Skin of body (tissue), 2 donors: ENCODE data around the gene CYFIP1. TPM values are rescaled to one million over a fixed set of nuclear protein-coding genes. Genes with fewer than 3 reads are reported as not detected.

Source experiments
- DNase-seq: peaks from one replicate; lab custom pipeline; 2025; lab: John Stamatoyannopoulos, UW
- total RNA-seq: library from RNA; depleted of rRNA; stranded (reverse); fragments of >200 nt; gene quantifications from one replicate; pipeline ENCODE4 v1.2.3, GENCODE V29; 2014

The CYFIP1 gene
- total RNA-seq, 1 donor from 2014 or later, result 72.5 TPM

- DNase-seq, result no peak
These were observed 61.5 kb downstream of the CYFIP1 start for GRCh38 chr15:22918596-22919140.

DNA sequence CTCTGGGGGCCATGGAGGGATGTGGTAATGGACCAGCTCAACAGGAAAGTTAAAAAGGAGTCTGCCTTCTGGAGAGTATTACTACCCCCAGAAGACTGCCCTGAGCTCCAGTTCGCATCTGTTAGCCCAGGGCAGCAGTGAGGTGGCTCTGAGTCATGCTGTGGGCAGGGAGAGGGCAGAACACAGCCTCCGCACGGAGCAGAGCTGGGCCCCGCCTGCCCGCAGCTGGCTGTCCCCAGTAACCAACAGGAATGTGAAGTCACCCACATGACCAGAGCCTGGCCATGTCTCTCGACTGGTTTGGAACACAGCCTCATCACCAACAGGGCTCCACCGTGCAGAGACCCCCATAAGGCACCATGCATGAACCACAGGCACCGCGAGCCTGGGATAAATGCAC is 62.1 kb downstream of the CYFIP1 start:
- no peak for DNase-seq

DNA sequence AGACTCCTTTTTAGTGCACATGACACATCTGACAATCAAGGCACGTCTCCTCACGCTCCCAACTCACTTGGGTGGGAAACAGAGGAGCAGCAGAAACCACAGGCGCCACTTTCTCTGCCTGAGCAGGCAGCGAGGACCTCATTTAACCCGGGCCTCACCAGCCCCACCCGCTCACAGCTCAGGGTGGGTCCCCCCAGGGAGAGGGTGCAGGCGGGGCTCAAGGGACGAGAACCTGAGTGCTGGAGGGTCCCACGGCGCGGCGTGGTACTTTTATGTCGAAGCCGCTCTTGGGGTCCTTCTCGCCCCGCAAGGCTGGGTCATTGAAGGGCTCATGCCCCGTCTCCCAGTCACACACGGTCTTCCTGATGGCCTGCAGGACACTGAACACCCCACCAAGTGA is 62.6 kb downstream of the CYFIP1 start:
- no peak for DNase-seq

GRCh38 chr15:22916606-22917350 is 63.4 kb downstream of the CYFIP1 start:
- DNase-seq, result no peak

DNA sequence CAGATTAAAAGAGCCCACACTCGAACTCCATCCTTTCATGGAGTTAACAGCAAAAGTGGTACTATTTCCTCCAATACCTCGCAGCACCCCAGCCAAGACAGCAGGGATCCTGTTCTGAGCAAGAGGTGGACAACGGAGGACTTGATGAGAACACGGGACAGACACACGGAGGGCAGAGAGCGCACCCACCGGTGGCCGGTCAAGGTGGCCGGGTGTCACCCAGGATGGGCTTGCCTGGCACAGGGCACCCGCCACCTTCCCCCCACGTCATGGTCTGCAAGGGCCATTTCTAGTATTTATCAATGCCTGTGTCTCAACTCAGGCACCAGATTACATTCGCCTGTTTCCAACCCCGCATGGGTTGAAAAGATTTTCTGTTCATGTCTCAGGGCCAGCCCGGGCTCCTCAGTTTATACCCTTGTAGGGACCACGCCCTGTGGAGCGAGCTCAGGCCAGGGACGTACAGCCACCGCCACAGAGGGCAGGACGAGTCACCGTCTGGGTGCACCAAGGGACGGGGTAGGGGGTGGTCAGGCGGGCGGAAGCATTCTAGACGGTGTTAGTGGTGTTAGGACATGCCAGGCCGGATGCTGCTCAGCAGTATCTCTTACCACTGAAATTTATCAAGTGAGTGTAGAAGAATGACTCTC is 64.2 kb downstream of the CYFIP1 start:
- no peak for DNase-seq

DNA sequence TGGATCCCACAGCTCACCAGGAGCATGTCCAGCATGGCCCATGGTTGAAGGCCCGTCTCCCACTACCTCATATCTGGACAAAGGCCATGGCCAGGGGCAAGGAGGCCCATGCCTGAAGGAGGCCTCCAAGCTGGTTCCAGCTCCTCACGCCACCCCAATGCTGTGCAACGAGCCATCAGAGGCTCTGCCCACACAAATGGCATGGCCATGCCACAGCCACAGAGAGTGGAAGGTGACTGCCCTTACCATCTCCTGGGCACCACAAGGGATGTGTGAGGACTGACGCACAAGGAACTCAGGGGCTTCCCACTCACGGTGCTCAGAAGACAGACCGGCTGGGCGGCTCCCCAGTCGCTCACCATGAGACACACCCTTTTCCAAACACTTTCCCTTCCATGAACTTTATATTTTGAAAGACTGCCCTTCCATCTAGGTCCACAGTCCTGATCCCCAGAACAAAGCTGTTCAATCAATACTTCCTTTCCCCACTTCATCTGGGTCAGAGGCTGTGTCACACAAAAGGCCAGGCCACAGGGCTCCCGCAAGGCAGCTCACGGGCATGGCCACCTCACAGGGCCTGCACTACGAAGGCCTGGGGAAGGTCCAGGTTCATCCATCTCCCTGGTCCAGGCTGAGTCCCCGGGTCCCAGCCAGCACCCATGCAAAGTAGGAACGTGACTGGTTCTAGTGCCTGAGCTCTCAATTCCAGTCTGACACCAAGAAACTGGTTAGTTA is 66.4 kb downstream of the CYFIP1 start:
- DNase-seq, result no peak

GRCh38 chr15:22912256-22912655 is 67.9 kb downstream of the CYFIP1 start:
- no peak for DNase-seq

GRCh38 chr15:22911306-22911705 is 68.9 kb downstream of the CYFIP1 start:
- no peak for DNase-seq

GRCh38 chr15:22908830-22909229 is 71.3 kb downstream of the CYFIP1 start:
- no peak for DNase-seq

- no peak for DNase-seq
These were observed 72.8 kb downstream of the CYFIP1 start for GRCh38 chr15:22907161-22907950.

DNA sequence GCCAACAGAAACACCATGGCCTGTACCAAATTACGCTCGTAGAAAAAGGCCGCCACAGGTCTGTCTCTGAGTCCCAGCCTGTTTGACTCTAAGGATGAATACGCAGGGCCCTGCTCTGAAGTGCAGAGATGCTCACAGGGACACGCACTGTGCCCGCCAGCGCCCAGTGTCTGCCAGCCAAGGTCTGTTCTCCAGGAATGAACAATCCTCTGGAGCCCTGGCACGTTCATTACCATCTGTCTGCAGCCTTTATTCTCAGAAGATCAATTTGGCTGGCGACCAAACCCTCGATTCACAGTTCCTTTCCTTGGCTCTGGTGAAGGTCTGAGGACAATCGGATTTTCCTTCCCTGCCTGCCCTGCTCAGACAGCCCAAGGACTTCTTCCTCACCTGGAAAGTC is 75.4 kb downstream of the CYFIP1 start:
- DNase-seq, result no peak

- DNase-seq, result no peak
These were observed 76.1 kb downstream of the CYFIP1 start for GRCh38 chr15:22903961-22904534.

- DNase-seq, result no peak
These were observed 76.7 kb downstream of the CYFIP1 start for GRCh38 chr15:22903427-22903826.

DNA sequence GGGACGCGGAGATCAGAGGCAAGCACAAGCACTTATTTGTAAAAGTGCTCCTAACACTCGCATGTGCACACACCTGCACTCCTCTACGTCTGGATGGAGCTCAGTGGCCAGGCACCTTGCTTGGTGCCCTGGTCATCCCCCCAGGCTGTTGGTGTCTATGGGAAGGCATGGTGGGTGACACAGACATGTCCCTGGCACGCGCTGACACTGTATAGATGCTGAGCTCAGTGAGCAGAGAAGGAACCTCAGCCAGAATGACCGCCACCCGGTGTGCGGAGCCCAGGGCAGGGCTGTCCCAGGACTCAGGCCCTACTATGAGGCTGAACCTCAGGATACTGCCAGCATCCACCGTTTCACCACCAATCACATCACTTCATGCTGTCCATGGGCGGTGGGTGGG is 77.2 kb downstream of the CYFIP1 start:
- DNase-seq, result no peak

GRCh38 chr15:22902578-22902977 is 77.6 kb downstream of the CYFIP1 start:
- no peak for DNase-seq

GRCh38 chr15:22902046-22902445 is 78.1 kb downstream of the CYFIP1 start:
- DNase-seq, result no peak

DNA sequence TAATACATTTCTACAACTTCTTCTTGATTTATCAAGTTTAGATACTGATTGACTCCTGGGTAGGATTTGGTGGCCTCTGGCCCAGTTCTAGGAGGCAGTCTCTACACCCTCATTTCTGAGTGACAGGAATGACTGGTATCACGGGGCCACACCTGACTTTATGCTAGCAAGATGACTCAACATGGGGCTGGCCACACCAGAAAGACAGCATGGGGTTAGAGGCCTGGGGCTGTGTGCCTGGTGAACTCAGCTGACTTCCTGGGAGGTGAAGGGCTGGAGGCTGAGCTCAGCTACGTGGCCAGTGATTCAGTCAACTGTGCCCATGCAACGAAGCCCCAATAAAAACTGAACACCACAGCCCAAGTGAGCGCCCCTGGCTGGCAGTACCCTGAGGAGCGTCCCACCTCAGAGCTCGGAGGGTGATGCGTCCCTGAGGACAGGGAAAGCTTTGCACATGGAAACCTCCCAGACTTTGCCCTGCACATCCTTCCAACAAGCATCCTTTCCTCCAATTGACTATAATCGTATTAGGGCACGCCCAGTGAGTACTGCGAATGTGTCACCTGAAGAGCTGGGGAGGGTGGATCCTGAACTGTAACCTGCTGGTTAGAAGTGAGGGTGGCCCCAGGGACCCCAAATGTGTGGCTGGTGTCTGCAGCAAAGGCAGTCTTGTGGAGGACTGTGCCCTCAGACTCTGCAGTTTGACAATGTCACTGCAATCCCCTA is 84.5 kb downstream of the CYFIP1 start:
- DNase-seq, result no peak

GRCh38 chr15:22893881-22894280 is 86.3 kb downstream of the CYFIP1 start:
- DNase-seq, result no peak

GRCh38 chr15:22893081-22893480 is 87.1 kb downstream of the CYFIP1 start:
- no peak for DNase-seq

DNA sequence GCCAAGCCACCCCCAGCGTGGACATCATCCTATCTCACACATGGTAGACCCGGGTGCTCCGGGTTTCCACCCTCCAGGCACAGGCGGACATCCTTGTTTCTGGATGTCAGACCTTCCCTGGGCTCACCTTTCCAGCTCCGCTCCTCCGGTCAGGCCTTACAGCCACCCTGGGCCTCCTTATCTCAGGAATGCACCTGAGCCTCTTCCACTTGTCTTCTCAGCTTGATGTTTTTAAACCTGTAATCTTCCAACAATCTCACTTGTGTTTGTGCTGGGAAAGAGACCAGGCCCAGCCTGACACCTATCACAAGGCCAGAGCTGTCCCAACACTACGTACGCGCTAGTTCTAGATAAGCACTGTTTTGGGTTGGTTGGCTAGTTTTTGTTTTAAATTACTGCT is 87.8 kb downstream of the CYFIP1 start:
- DNase-seq, result no peak
